HuH-7.5 (cell line): ENCODE measurements around the gene ARMC8.

Experiments
- DNase-seq: peaks from one replicate; pipeline ENCODE4 v3.0.0; 2011; ENCODE audit warnings: low spot score

Gene ARMC8

GRCh38 chr3:138197524-138197923, 10.4 kb downstream of the ARMC8 start:
- no peak for DNase-seq

- no peak for DNase-seq
Measured at GRCh38 chr3:138199851-138200250, 12.8 kb downstream of the ARMC8 start.

DNA sequence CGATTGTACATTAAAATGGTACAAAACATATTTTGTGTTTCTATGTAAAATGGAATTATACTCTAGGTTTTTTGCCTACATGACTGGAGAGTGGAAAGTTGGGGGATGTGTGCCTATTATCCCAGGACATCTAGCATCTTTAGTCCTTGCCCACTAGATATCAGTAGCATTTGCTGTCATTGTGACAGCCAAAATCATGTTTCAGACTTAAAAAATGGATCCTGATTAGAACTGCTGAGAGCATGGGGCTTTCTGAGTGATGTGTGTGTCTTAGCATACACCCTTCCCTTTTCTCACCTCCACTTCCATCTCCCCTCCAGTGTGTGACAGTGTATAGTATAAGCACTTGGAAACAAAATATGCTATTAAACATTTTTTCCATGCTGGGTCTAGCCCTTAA, 13.3 kb downstream of the ARMC8 start:
- DNase-seq = no peak

GRCh38 chr3:138202945-138203701, 16.0 kb downstream of the ARMC8 start:
- no peak for DNase-seq

DNA sequence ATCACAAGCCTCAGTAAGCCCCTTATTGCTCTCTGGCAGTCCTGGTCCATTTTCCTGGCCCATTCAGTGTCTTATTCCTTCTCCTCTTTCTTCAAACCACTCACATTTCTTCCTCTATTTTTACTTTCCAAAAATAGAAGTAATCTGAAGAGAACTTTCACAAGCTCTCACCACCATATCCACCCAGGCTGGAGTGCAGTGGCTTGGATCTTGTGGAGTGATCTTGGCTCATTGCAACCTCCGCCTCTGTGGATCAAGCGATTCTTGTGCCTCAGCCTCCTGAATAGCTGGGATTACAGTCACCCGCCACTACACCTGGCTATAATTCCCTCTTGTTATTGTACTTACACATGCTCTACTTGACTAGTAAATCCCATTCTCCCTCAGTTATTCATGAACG, 16.8 kb downstream of the ARMC8 start:
- DNase-seq = no peak

GRCh38 chr3:138205527-138205926, 18.4 kb downstream of the ARMC8 start:
- DNase-seq = no peak

GRCh38 chr3:138206196-138206595, 19.1 kb downstream of the ARMC8 start:
- no peak for DNase-seq

GRCh38 chr3:138210528-138210927, 23.4 kb downstream of the ARMC8 start:
- no peak for DNase-seq

GRCh38 chr3:138213398-138214085, 26.4 kb downstream of the ARMC8 start:
- no peak for DNase-seq

GRCh38 chr3:138219255-138219654, 32.2 kb downstream of the ARMC8 start:
- no peak for DNase-seq

DNA sequence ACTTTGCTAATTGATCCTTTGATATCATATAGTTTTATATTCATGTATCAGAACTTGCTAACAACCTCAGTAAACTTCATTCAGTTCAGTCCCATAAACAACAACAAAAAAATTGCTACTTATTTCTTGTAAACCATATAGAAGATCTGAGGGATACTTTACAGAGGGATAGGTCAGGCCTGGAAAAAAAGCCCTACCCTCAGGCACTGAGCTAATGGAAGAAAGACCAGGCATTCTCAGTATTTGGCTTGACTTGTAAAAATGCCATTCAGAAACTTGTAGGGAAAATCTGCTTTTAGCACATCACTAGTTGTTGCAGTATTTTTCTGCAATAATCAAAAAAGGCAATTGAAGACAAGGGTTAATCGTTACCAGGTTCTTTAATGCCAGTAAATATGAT, 33.1 kb downstream of the ARMC8 start:
- no peak for DNase-seq

DNA sequence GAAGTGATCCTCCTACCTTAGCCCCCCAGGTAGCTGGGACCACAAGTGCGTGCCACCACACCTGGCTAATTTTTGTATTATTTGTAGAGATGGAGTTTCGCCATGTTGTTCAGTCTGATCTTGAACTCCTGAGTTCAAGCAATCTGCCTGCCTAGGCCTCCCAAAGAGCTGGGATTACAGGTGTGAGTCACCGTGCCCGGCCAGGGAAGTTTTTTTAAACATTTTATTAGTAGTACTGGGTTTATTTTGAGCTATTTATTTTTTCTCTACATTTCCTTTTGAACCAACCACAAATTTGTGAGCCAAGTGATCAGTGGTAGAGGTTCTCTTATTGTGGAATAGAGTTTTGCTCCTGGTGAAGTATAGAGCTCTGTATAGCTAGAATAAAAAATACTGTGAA, 33.7 kb downstream of the ARMC8 start:
- no peak for DNase-seq

DNA sequence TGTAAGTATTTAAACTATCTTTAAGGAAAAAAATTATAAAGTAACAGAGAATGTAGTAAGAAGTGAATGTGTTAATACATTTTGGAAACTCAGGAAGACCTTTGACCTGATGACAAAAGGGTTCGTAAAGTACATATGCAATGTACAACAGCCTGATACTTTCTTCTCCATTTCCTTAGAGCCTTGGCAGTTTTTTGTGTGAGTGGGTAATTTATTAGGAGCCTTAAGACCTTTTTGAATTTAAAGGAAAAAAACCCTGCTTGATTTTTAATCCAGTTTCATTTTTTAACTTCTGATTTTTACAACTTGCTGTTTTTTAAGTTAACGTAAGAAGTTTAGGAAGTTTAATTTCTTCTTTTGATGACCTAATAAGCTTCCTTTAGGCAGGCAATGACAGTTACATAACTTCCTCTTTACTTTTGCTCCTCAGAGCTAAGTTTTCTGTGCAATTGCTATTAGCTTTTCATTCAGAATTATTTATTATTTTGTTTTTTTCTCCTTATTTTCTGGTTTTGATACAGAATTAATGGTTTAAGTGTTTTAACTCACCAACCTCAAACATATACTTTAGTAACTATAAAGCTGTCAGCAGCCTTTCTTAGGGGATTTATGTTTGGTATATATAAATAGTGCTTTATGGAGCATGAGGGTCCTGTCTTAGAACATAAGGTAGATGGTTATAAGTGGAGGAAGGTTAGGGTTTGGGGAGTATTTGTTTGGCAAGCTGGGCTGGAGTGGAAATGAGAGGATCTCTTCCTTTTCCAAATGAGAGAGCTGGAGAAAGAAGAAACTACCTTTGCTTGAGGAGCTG, 35.2 kb downstream of the ARMC8 start:
- no peak for DNase-seq

DNA sequence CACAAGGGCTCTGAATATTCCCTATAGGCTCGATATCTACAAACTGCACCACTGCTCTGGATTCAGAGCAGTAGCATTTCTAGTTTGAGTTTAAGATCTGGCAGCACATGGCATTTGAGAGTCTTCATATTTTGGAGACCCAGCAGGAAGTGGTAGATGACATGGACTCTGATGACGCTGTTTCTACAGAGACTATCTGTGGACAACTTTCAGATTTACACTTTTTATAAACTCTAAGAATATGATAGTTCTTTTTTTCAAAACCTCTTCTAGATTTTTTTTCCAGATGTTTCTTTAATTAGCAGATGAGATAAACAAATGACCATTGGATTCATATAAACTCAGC, 35.8 kb downstream of the ARMC8 start:
- DNase-seq = no peak

DNA sequence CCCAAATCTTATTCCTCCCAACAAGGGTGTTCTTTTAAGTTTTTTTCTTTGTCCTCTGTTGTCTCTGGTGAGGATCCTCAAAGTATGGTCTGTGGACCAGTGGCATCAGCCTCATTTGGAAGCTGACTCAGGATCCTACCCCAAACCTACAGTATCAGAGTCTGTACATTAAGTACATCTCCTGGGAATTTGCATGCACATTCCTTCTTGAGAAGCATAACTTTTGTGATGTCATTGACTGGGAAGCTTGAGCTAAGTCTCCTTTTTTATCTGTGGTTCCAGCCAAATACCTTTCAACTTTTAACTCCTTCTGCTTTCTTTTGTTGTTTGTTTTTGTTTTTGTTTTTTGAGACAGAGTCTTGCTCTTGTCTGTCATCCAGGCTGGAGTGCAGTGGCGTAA, 40.5 kb downstream of the ARMC8 start:
- DNase-seq = no peak

DNA sequence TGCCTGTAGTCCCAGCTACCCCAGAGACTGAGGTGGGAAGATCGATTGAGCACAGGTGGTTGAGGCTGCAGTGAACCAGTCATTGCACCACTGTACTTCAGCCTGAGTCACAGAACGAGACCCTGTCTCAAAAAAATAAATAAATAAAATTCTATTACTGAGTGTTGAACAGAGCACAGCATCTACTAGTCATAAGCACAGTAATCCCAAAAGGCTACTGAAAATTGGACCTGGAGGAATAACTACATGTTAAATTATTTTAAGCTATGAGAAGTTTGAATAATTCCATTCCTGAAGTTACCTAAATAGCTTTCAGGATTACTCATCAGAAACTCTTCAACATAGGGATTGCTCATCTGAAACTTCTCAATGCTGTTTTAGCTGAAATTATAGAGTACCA, 43.4 kb downstream of the ARMC8 start:
- no peak for DNase-seq

- no peak for DNase-seq
Measured at GRCh38 chr3:138232705-138233364, 45.7 kb downstream of the ARMC8 start.

GRCh38 chr3:138234401-138235179, 47.5 kb downstream of the ARMC8 start:
- DNase-seq = no peak

- no peak for DNase-seq
Measured at GRCh38 chr3:138238711-138239110, 51.6 kb downstream of the ARMC8 start.

GRCh38 chr3:138241061-138241460, 54.0 kb downstream of the ARMC8 start:
- DNase-seq = no peak

DNA sequence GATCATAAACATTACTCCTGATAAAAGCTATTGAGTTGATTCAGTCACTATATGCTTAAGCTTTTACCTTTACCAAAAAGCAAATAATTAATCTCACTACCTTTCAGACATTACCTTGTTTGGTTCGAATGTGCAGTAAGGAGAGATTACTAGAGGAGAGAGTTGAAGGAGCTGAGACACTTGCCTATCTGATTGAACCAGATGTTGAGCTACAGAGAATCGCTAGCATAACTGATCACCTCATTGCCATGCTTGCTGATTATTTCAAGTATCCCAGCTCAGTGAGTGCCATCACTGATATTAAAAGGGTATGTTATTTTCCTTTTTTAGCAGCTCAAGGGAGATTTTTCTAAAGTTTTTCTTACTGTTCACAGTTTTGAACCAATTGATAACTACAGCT, 54.6 kb downstream of the ARMC8 start:
- no peak for DNase-seq

DNA sequence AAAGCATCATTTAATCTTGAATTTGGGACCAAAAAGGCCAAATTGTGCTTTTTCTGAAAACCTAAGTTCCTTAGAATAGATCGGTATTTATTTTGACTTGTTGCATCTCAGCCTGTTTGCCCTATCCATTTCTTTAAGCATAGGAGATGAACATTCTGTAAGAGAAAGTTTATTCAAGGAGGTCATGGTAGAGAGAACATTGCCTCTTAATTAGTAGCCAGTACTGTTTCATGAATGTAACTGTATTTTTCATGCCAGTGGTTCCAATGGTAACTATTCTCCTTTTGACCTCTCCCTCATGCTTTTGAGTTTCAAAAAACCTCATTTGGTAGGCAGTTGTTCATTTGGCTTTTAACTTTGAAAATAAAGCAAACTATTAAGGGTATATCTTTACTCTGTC, 55.4 kb downstream of the ARMC8 start:
- DNase-seq = no peak
